Adrenal gland (tissue), 5 donors: Measurements from ENCODE around the gene TFB2M.

Experiments used
- CTCF ChIP-seq, 6 experiments: fragments of 450-650 bp in 4 of 6; fragments of 200-600 bp in 2 of 6; sonication (generic) in 1 of 6; IDR thresholded peaks; 1 replicate in 5 of 6; 2 replicates in 1 of 6; pipeline versions ENCODE4 v1.5.1 to v1.8.0; 2016 to 2021; ENCODE audit warnings: antibody characterized with exemption in 6 of 6, mild to moderate bottlenecking in 2 of 6, moderate library complexity in 1 of 6
- POLR2A ChIP-seq, 2 donors: fragments of 450-650 bp; IDR thresholded peaks; one replicate each; pipeline ENCODE4 v1.6.1; 2017; ENCODE audit warnings: antibody characterized with exemption in 2 of 2, mild to moderate bottlenecking in 2 of 2, moderate library complexity in 1 of 2
- donor health status: DM: no; HTN: no; CAD: no.

GRCh38 chr1:246567646-246568235 is 1.7 kb upstream of the TFB2M start:
- TF ChIP-seq CTCF (IDR thresholded peaks at IDR 0.05): peak in 4 of 6 experiments; percentile 8 to 24 (median 14)
- no peak for TF ChIP-seq POLR2A (IDR thresholded peaks at IDR 0.05)
